GM21528 (cell line): Measurements from ENCODE around the gene GSDMA.

Experiments
- ATAC-seq: cut with Tn5 transposase; IDR thresholded peaks from one replicate; pipeline ENCODE4 v1.9.1; 2021; ENCODE audit warnings: mild to moderate bottlenecking, moderate library complexity; ENCODE audit not compliant: unreplicated experiment, low FRiP score

The GSDMA gene

DNA sequence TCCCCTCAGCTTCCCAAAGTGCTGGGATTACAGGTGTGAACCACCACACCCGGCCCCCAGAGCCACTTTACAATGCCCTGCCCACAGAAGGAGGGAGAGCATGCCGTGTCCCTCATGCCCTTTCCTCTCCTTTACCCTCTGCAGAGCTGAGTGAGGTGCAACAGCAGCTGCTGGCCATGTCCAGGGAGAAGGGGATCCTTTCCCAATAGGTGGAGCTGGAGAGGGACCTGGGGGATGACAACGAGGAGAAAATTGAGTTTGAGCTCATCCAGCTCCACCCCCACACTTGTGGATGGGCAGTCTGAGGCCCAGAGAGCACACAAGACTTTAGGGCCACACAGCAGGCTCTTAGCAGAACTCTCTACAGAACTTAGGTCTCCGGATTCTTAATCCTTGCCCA lies 7.9 kb upstream of the GSDMA start:
- ATAC-seq, result no peak

DNA sequence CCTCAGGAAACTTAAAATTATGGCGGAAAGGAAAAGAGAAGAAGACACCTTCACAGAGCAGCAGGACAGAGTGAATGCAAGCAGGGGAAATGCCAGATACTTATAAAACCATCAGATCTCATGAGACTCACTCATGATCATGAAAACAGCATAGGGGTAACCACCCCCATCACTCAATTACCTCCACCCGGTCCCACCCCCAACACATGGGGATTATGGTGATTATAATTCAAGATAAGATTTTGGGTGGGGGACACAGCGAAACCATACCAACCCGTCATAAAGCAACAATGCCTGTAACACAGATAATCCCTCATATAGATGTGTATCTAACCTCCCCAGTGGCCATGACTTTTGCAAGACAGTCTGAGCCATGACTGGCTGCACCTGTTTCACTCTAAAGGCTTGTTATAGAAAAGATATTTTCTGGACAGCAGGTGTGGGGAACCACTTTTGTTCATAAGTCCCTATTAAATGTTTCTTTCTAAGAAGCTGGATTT lies 7.0 kb upstream of the GSDMA start:
- ATAC-seq, result no peak

DNA sequence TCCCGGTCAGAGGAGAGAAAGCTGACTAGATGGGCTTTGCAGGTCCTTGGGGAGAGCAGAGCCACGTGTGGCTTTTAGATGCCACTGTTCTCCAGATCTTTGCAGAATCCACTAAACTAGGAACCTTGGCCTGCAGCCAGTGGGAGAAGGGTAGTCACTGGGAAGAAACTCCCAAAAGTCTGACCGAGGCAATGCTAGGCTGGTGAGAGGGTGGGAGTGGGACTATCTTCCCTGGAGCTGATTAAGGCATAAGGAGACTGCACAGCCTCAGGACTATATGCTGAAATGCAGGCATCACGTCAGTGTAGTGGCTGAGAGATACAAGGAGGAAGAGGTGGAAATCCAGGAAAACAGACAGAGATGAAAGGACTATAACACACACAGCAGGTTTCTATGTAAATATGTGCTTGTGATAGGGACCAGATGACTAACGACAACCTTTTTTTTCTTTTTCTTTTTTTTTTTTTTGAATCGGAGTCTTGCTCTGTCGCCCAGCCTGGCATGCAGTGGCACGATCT lies 2.2 kb upstream of the GSDMA start:
- ATAC-seq, result no peak

DNA sequence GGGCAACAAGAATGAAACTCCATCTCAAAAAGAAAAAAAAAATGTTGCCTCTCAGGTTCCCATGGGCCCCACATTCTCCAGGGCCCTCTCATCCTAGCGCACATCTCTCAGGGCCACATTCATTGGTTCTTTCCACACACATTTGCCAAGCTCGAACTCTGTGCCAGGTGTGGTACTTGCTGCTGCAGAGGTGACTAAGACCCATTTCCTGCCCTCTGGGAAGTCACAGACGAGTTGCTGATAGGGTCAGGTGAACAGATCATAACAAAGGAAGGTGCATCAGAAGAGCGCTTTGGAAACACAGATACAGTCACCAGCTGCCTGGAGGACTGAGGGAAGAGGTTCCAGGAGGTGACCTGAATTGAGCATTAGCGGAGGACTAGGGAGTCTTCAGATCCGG lies 1.0 kb downstream of the GSDMA start:
- ATAC-seq, result no peak

DNA sequence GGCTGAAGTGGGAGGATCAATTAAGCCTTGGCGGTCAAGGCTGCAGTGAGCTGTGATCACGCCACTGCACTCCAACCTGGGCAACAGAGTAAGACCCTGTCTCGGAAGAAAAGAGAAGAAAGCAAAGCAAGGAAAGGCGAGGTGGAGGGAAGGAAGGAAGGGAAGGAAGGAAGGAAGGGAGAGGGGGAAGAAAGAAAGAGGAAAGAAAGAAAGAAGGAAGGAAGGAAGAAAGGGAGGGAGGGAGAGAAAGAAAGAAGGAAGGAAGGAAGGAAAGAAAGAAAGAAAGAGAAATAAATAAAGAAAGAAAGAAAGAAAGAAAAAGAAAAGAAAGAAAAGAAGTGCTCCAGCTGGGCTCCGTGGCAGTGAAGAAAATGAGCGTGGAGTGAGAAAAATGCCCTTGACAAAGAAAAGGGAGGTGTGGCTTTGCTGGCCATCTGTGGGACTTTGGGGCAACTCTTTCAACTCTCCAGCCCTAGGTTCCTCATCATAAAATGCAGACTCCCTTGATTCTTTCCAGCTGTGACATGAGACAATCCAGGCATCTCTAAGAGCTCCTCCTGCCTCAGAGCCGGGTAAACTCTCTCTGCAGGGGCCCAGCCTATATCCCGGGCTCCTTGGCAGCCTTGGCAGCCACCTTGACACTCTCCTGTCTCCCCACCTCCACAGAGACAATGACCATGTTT lies 2.4 kb downstream of the GSDMA start:
- no peak for ATAC-seq

DNA sequence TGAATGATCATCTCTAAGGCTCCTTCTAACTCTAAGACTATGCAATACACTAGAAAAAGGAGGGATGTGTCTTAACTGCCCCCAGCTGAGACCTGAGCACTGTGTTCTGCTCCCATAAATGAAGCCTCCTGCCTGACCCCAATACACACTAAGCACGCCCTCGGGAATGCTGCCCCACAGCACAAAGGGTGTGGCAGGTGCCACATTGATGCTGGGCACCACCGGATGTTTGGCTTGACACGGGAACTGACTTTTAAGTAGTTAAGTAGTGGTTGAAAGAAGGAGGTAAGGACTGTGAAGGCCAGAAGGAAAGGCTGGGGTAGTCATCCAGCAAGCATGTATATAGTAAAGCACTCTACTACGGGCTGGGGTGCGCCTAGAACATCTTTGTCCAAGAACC lies 4.0 kb downstream of the GSDMA start:
- no peak for ATAC-seq

DNA sequence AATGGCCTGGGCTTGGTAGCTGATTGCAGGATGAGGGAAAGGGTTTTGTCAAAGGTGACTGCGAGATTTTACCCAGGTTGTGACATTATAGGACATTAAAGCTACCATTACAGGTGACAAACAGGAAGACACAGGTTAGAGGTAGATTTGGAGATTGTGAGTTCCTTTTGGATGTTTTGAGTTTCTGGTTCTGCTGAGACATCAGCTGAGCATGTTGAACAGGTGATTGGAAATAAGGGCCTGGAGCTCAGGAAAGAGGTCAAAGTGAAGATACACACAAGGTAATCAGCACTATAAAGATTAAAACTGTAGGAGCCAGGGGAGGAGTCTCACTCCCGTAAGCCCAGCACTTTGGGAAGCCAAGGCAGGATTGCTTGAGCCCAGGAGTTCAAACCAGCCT lies 6.0 kb downstream of the GSDMA start:
- no peak for ATAC-seq

DNA sequence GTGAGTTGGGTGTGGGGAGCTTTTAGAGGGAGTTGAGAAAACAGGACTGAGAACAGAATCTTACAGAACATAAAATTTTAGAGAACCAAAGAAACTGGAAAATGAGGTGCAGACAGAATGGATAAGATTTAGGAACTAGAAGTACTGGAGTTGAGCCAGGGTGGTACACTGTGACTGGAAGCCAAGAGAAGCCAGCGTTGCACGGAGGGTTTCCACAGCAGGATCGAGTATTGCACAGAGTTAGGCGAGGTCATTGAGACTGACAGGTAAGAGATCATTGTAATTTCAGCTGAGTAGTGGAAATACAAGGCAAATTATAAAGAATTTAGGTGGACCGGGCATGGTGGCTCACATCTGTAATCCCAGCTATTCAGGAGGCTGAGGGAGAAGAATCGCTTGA lies 6.6 kb downstream of the GSDMA start:
- no peak for ATAC-seq

DNA sequence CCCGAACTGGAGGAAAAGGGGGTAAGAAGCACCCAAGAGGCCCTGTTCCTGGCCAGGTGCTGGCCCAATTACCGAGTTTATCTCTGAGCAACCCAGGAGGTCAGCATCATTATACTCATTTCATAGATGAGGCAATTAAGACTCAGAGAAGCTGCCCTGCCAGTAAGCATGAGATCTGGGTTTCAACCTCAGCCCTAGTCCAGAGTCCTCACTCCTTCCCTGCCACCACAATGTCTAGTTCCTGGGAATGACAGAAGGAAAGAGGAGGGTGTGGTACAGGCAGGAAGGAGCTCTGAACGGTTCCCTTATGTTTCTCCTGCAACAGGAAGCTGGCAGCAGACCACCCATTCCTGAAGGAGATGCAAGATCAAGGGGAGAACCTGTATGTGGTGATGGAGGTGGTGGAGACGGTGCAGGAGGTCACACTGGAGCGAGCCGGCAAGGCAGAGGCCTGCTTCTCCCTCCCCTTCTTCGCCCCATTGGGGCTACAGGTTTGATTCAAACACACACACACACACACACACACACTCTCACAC lies 7.4 kb downstream of the GSDMA start:
- no peak for ATAC-seq

DNA sequence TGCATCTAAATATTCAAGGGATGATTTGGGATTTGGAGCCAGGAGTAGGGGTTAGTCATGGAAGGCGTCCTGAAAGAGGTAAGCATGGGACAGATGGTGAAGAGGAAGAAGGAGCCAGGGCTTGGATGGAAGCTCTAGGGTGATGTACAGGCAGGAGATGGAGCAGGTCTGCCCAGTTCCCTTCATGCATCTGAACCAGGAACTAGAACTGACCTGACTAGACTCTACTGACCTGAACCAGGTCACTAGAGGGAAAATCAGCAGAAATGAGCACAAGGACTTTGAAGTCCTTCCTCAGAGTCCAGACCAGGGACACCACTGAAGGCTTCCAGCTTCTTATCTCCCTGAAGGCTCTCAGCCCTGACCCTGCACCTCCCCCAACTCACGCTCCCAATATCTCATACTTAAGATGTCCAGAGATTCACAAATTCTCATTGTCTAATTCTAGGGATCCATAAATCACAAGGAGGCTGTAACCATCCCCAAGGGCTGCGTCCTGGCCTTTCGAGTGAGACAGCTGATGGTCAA lies 8.3 kb downstream of the GSDMA start:
- ATAC-seq, result no peak

DNA sequence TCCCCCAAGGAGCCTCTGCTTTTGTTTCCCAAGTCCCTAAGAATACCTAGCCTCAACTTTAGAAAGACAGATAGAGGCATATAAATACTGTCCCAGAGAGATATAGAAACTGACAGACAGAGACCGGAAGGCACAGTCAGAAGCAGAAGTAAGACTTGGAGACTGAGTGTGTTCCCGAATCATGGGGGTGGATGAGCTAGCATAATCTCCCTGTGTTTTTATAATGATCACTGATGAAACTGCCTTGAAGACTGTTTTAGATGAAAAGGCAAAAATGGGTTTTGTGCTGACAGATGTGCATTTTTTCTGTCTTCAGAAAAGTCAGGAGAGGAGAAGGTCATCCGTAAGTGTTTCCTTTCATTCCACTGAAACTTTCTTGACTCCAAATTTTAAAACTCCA lies 9.5 kb downstream of the GSDMA start:
- ATAC-seq, result no peak

DNA sequence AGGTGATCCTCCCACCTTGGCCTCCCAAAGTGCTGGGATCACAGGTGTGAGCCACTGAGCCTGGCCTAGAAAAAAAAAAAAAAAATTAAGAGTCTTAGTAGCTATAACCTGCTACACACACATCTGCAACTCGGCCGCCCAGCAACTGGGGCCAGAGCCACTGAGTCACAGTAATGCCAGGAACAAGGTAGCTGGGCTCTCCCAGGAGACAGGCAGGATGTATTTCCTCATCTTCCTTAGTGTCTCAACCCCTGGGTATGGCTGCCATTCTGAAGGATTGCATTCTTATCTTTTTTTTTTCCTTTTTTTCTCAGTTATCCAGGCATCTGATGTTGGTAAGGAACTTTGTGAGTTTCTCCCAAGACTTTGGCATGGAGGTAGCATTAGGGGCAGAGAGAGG lies 10.7 kb downstream of the GSDMA start:
- ATAC-seq, result no peak

DNA sequence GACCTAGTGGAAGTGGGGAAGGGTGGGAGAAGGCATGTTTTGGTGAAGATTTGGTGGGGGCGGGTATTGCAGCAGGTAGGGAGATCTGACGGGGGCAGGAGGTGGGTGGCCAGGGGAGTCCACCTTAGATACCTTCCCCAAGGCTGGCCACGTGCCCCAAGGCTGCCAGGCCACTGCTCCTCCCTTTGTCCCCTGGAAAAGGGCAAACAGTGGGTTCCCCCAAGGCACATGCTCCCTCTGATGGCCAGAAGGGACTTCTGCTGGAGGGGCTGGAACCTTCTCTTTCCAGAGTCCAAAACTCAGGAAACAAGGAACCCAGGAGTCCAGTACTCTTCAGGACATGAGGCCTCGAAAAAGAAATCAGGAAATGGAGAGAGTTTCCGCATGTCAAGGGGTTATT lies 11.6 kb downstream of the GSDMA start:
- ATAC-seq, result no peak

DNA sequence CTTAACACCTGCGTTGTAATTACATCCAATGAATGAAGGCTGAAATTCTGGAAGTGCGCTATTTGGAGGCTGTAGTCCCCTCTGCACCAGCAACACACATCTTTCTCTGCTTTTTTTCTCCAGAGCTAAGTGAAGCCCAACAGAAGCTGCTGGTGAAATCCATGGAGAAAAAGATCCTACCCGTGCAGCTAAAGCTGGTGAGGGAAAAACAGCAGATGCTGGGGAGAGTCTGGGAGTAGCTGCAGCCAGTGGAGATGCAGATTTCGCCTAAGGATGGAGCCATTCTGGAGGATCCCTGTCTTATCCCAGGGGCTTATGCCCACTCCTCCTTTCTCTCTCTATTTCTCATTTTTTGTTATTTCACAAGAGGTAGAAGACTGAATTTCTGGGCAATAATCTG lies 13.0 kb downstream of the GSDMA start:
- no peak for ATAC-seq

DNA sequence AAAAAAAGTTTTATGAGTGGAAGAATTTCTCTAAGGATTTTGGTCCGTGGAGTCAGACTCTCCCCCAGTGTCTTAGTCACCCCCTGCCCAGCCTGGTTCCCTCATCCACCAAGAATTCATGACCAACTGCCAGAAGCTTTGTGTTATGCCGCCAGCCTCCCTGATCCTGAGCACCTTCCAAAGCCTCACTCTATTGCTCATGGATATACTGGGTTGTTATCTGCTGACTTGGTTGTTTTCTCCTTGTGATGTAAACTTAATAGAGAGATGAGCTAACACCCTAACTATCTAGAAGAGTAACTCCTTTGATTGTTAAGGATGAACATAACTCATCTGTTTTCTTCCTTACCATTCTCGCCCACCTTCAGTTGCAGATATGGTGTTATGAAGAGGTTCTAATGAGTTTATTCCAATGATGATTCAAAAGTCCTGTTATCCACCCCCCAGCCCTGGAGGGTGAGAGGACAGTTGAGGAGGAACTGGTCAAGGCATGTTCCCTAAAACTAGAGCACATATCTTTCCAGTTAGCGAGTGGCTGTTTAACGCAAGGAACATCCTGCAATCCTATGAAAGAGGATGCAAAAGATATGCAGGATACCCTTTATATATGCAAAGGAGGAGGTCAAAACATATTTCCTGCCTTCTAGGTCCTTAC lies 16.3 kb downstream of the GSDMA start:
- no peak for ATAC-seq

DNA sequence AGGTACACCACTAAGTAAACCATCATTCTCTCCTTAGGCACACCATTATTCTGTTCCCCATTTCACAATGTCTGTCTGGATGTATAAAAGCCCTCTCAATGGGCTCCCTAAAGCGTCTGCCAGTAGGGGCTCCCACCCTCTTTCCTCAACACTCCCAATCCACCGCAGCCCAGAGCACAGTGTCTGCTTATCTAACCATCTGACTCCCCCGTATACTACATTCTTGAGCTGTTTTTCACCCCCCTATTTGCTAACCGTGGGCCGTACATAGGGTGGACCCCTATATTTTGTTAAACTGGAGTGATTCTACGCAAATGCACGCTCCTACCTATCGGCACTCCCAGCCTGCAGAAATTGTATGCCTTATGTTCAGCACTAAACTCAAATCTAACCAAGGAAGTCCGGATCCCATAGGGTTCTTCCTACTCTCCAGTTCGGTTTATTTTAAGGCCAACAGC lies 17.1 kb downstream of the GSDMA start:
- peak; percentile 22 for ATAC-seq

DNA sequence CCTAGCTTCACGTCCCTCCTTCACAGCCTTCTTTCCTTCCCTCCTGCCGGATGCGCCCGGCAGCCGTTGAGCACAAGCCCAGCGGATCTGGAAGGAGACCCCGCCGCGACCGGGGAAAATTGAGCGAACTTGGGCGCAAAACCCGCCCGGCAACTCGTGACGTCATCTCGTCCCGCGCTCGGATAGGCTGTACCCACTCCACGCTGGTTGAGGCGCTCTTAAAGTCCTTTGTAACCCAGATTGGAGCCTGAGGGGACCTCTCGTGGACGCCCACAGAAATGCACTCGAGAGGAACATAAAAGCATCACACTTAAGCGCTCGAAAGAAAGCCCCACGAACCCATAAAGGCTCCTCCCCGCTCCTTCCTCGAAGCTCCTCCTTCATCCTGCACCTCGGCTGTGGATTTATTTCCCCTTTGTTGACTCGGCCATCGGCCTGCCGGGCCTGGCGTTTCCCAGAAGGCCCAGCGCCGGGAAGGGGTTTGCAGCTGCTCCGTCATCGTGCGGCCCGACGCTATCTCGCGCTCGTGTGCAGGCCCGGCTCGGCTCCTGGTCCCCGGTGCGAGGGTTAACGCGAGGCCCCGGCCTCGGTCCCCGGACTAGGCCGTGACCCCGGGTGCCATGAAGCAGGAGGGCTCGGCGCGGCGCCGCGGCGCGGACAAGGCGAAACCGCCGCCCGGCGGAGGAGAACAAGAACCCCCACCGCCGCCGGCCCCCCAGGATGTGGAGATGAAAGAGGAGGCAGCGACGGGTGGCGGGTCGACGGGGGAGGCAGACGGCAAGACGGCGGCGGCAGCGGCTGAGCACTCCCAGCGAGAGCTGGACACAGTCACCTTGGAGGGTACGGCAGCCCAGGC lies 17.8 kb downstream of the GSDMA start, which contains the start of gene PSMD3:
PSMD3 (plus strand) TSS at position 457 of the 856 bp plus-strand sequence; CDS start at position 621, 164 bp downstream.
- peak; percentile 86 for ATAC-seq

DNA sequence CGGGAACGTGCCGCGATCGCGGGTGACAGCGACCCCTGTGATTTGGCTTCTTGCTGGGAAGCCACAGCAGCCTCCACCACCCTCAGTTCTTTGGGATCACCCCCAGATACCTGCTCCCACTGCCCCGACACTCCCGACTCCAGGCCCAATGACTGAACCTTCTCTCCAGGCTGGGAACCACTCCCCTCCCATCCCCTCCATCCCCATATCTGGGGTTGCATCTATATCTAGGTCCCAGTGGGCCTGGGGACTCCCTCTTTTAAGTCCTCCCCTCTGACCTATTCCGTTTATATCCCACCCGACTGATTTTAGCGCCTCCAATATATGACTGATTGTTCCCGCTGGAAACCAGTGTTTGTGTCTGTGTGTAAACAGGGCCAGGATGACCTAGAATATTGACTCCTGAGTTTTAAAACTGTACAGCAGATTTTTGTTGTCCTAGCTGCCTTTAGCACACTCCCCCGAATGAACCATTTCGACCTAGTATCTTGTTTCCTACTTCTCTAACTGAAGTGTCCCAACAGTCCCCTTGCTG lies 18.5 kb downstream of the GSDMA start:
- no peak for ATAC-seq

DNA sequence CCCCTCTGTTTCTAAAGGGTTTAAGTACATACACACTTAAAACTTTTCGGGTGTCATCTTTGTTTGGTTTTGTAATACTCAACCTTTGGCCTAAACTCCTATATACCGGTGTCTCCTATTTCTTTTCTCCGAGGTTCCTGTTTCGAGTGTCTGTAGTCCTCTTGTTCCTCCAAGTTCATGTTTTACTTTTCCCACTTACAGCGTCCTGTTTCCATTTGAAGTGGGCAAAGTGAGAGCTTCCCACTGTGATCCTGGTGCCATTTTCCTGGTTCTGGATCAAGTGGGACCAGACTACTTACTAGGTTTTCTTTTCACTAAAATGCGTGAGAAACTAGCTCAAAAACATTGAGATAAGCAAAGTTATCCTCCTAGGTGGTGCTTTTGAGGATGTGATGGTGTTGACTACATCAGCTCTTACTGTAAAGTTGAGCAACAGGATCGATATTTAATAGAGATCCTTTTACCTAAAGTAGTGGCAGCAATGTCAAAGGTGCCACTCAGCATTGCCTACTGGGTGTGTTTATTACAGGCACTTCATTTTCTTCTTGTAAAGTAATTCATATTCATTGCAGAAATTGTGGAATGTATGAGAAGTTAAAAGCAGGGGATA lies 19.1 kb downstream of the GSDMA start:
- no peak for ATAC-seq
